Endothelial cell of umbilical vein (primary cell): ENCODE measurements around the gene TIMP4. TPM values are rescaled to one million over a fixed set of nuclear protein-coding genes. Genes with fewer than 3 reads are reported as not detected.

Source experiments
- BruUV-seq: library from RNA; stranded (reverse); fragments of 400-500 nt; replicated peaks from 2 replicates; lab custom pipeline; 2021; lab: Mats Ljungman, UMichigan
- CTCF ChIA-PET: fragments of 300-600, 350-600 bp; sonication (Branson Sonifier 250); formaldehyde crosslinking; loops from one replicate; lab custom pipeline; 2021; ENCODE audit warnings: antibody characterized with exemption, inconsistent platforms; lab: Charles Lee
- POLR2A ChIA-PET: fragments of 300-600, 350-600 bp; sonication (Branson Sonifier 250); formaldehyde crosslinking; loops from one replicate; lab custom pipeline; 2021; ENCODE audit warnings: antibody characterized with exemption, inconsistent platforms; lab: Charles Lee
- DNase-seq: peaks from one replicate; pipeline ENCODE4 v3.0.0-alpha.2; 2011; ENCODE audit warnings: low read depth, low spot score
- FAIRE-seq: peaks from 2 replicates; lab custom pipeline; 2011; peaks lifted over from hg19 to GRCh38; lab: Jason Lieb, UNC
- H2AFZ ChIP-seq: 2 replicates; pipeline ENCODE4 v1.6.0; 2012; ENCODE audit warnings: low read depth, low read length, control low read depth, inconsistent platforms
- H3K27ac ChIP-seq: 2 replicates; pipeline ENCODE4 v1.5.1; 2011; ENCODE audit warnings: low read depth, mild to moderate bottlenecking, control low read depth, low read length, moderate library complexity; ENCODE audit not compliant: insufficient read depth
- H3K27me3 ChIP-seq, 2 experiments: 2 replicates each; pipeline versions ENCODE4 v1.6.0 to v1.6.1; 2011; ENCODE audit warnings: low read length in 2 of 2, mixed read lengths in 1 of 2; ENCODE audit not compliant: control insufficient read depth in 2 of 2, insufficient read depth in 2 of 2
- H3K36me3 ChIP-seq, 2 experiments: 2 replicates in 1 of 2; 3 replicates in 1 of 2; pipeline ENCODE4 v1.5.1; 2011; ENCODE audit warnings: low read length in 2 of 2, mild to moderate bottlenecking in 1 of 2, moderate library complexity in 1 of 2; ENCODE audit not compliant: control insufficient read depth in 2 of 2, insufficient read depth in 2 of 2; ENCODE audit errors: extremely low read depth in 1 of 2
- H3K4me1 ChIP-seq: 3 replicates; pipeline ENCODE4 v1.5.1; 2011; ENCODE audit warnings: mild to moderate bottlenecking, low read length; ENCODE audit not compliant: control insufficient read depth, insufficient read depth; ENCODE audit errors: extremely low read depth
- H3K4me2 ChIP-seq: 2 replicates; pipeline ENCODE4 v1.6.1; 2011; ENCODE audit warnings: low read length, control low read depth, mixed read lengths; ENCODE audit not compliant: insufficient read depth
- H3K4me3 ChIP-seq, 3 experiments: fragments of 200-600 bp in 1 of 3; sonication (generic), shearing (Covaris generic) in 1 of 3; replicated peaks in 1 of 3; 2 replicates each; pipeline ENCODE4 v1.5.1; 2011 to 2016; ENCODE audit warnings: control low read depth in 3 of 3, low read length in 3 of 3, mild to moderate bottlenecking in 2 of 3, inconsistent platforms in 1 of 3, low read depth in 1 of 3, moderate library complexity in 1 of 3; ENCODE audit not compliant: insufficient read depth in 1 of 3
- H3K79me2 ChIP-seq: 2 replicates; pipeline ENCODE4 v1.6.0; 2012; ENCODE audit warnings: low read length, inconsistent platforms; ENCODE audit not compliant: control insufficient read depth, insufficient read depth
- H3K9ac ChIP-seq: replicated peaks from 2 replicates; pipeline ENCODE3; 2011; ENCODE audit warnings: low read length, control low read depth; ENCODE audit not compliant: insufficient read depth; ENCODE audit errors: extremely low read depth
- H3K9me1 ChIP-seq: replicated peaks from 3 replicates; pipeline ENCODE4 v1.6.0; 2011; ENCODE audit warnings: mild to moderate bottlenecking, low read length; ENCODE audit not compliant: control insufficient read depth, insufficient read depth; ENCODE audit errors: extremely low read depth
- H3K9me3 ChIP-seq: replicated peaks from 2 replicates; pipeline ENCODE4 v1.5.1; 2012; ENCODE audit warnings: low read length, inconsistent platforms; ENCODE audit not compliant: control insufficient read depth, insufficient read depth
- H4K20me1 ChIP-seq: replicated peaks from 2 replicates; pipeline ENCODE3; 2011; ENCODE audit warnings: mild to moderate bottlenecking, low read length; ENCODE audit not compliant: control insufficient read depth, insufficient read depth; ENCODE audit errors: extremely low read depth
- CTCF ChIP-seq, 2 donors: IDR thresholded peaks; 1 replicate in 1 of 2; 2 replicates in 1 of 2; pipeline ENCODE4 v1.5.1; 2011; ENCODE audit warnings: low read length in 2 of 2, mild to moderate bottlenecking in 2 of 2, moderate library complexity in 2 of 2, control low read depth in 1 of 2, inconsistent platforms in 1 of 2, low read depth in 1 of 2; ENCODE audit not compliant: insufficient read depth in 1 of 2; ENCODE audit errors: extremely low read depth in 1 of 2
- EZH2 ChIP-seq: IDR thresholded peaks from 2 replicates; pipeline ENCODE4 v1.6.1; 2012; ENCODE audit warnings: borderline replicate concordance, low read depth, mild to moderate bottlenecking, moderate library complexity, low read length, inconsistent platforms; ENCODE audit not compliant: severe bottlenecking
- FOS ChIP-seq: IDR thresholded peaks from 2 replicates; pipeline ENCODE4 v1.6.1; 2011; ENCODE audit warnings: mild to moderate bottlenecking, low read length, moderate library complexity, borderline replicate concordance; ENCODE audit not compliant: insufficient read depth
- GATA2 ChIP-seq: IDR thresholded peaks from 2 replicates; pipeline ENCODE4 v1.7.0; 2011; ENCODE audit warnings: low read depth, mild to moderate bottlenecking, moderate library complexity, mixed read lengths, low read length; ENCODE audit not compliant: insufficient read length, insufficient read depth
- JUN ChIP-seq: IDR thresholded peaks from 2 replicates; pipeline ENCODE4 v1.6.1; 2011; ENCODE audit warnings: borderline replicate concordance, low read depth; ENCODE audit not compliant: insufficient read length, insufficient read depth
- MAX ChIP-seq: IDR thresholded peaks from 2 replicates; pipeline ENCODE4 v1.6.1; 2011; ENCODE audit not compliant: insufficient read depth, insufficient read length
- MYC ChIP-seq: IDR thresholded peaks from one replicate; pipeline ENCODE4 v1.6.1; 2011; ENCODE audit warnings: mild to moderate bottlenecking, low read depth, low read length
- POLR2A ChIP-seq: IDR thresholded peaks from 2 replicates; pipeline ENCODE4 v1.6.1; 2012; ENCODE audit warnings: low read depth, mild to moderate bottlenecking, control low read depth, low read length
- POLR2AphosphoS5 ChIP-seq: IDR thresholded peaks from 2 replicates; pipeline ENCODE4 v1.6.1; 2012; ENCODE audit warnings: low read depth, mild to moderate bottlenecking, control low read depth, low read length, moderate library complexity; ENCODE audit not compliant: insufficient read depth
- dilution Hi-C: fragments of 300-500 bp; cut with MboI; formaldehyde crosslinking; loops from one replicate; pipeline ENCODE4 v1.15.0; 2019; ENCODE audit warnings: low sequenced_read_pairs; ENCODE audit not compliant: extremely low pct_ligation_motif_present
- intact Hi-C: fragments of 100-400 bp; cut with micrococcal nuclease; formaldehyde crosslinking; loops from one replicate; pipeline ENCODE4 v1.10.0; 2022
- polyA plus RNA-seq, 4 experiments: library from polyadenylated mRNA; depleted of rRNA in 3 of 4; stranded (reverse) in 3 of 4; unstranded in 1 of 4; fragments of >200 nt; gene quantifications; 2 replicates each; pipeline versions ENCODE4 v1.2.1 to v1.2.3, GENCODE V29; 2011 to 2012; ENCODE audit warnings: missing spikeins in 1 of 4
- total RNA-seq: library from RNA; stranded (reverse); gene quantifications from 2 replicates; pipeline ENCODE4 v1.2.3, GENCODE V29; 2021

Gene TIMP4
- total and polyA plus RNA-seq, 2 donors (not counting 3 experiments of a cell fraction or from before 2014, with no cell fraction given): 0.07 to 0.40 TPM

- H3K4me2 ChIP-seq: no peak overlapping the region
- ChIA-PET CTCF (interaction anchor here (2.6 kb wide), 1 partner anchor 10 kb away, joined by 33 read pairs; no protein-coding TSS in a partner anchor), POLR2A (no interaction called here)
- intact Hi-C loops: no loop called here
- no peak overlapping the region for H2AFZ ChIP-seq
- no peaks in the 10 kb centered on the region for H3K9me1 ChIP-seq
- no peak for TF ChIP-seq POLR2AphosphoS5
- no peak for TF ChIP-seq POLR2A
- no peak for TF ChIP-seq FOS
- TF ChIP-seq EZH2: no peak
- H3K4me1 ChIP-seq: peaks cover 9% of the 10 kb centered on the region
- H3K9me3 ChIP-seq: no peaks in the 10 kb centered on the region
- no peaks in the 10 kb centered on the region for H3K27me3 ChIP-seq
- no peak for DNase-seq
- H3K4me3 ChIP-seq: no peak overlapping the region
- no TSS peak for BruUV-seq
- no peak overlapping the region for H3K9ac ChIP-seq
- H4K20me1 ChIP-seq: no peaks in the 10 kb centered on the region
- no peaks in the 10 kb centered on the region for H3K36me3 ChIP-seq
- H3K27ac ChIP-seq: no peak overlapping the region
- dilution Hi-C loops: no loop called here
- no peaks in the 10 kb centered on the region for H3K79me2 ChIP-seq
- FAIRE-seq: no peak
Measured at GRCh38 chr3:12186515-12187286, 28.0 kb upstream of the TIMP4 start.

GRCh38 chr3:12186046-12186445 is 27.3 kb upstream of the TIMP4 start:
- BruUV-seq: no TSS peak
- H3K4me2 ChIP-seq: no peak overlapping the region
- H3K9me3 ChIP-seq: no peaks in the 10 kb centered on the region
- FAIRE-seq (no peak), DNase-seq (no peak)
- TF ChIP-seq FOS (no peak), CTCF (IDR thresholded peaks at IDR 0.05; ENCODE audit: extremely low read depth in 1 of 2, insufficient read depth in 1 of 2, low read depth in 1 of 2, low read length in 2 of 2) (no peak), JUN (no peak), POLR2A (no peak), MYC (no peak), POLR2AphosphoS5 (no peak), MAX (no peak), GATA2 (no peak)
- H3K9me1 ChIP-seq: no peaks in the 10 kb centered on the region
- H3K4me3 ChIP-seq: no peak overlapping the region
- H4K20me1 ChIP-seq: no peaks in the 10 kb centered on the region
- H3K27ac ChIP-seq: no peak overlapping the region
- POLR2A ChIA-PET: no interaction called here
- H3K36me3 ChIP-seq: no peaks in the 10 kb centered on the region
- H2AFZ ChIP-seq: no peak overlapping the region
- CTCF ChIA-PET: no interaction called here
- no peaks in the 10 kb centered on the region for H3K27me3 ChIP-seq
- dilution Hi-C loops: no loop called here
- H3K4me1 ChIP-seq: peaks cover 9% of the 10 kb centered on the region
- H3K9ac ChIP-seq: no peak overlapping the region
- H3K79me2 ChIP-seq: no peaks in the 10 kb centered on the region
- intact Hi-C loops: no loop called here
